HG03108 (cell line): Measurements from ENCODE around the gene FGF10.

Experiments used
- ATAC-seq: cut with Tn5 transposase; IDR thresholded peaks from one replicate; pipeline ENCODE4 v1.9.1; 2021; ENCODE audit warnings: moderate library complexity; ENCODE audit not compliant: unreplicated experiment

The FGF10 gene

GRCh38 chr5:44389090-44389822 is at the start of gene FGF10:
FGF10 (minus strand) TSS chr5:44389420; CDS start chr5:44388682, 738 bp downstream.
- ATAC-seq = no peak

DNA sequence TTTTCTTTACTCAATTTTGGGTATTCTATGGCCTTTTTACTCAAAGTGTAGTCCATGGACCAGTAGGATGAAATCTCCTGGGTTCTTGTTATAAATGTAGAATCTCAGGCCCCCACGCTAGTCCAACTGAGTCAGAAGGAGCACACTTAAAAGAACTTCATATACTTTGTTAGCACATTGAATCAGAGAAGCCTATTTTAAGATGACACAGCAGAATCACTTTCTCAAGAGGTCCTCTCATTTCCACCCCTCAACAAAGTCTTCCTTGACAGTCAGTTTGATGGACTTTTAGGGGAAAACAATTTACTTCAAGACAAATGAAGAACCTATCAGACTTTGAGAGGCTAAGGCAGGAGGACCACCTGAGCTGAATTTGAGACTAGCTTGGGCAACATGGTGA is 37.7 kb upstream of the FGF10 start:
- ATAC-seq = no peak

GRCh38 chr5:44412286-44412685 is 23.1 kb upstream of the FGF10 start:
- ATAC-seq = no peak

DNA sequence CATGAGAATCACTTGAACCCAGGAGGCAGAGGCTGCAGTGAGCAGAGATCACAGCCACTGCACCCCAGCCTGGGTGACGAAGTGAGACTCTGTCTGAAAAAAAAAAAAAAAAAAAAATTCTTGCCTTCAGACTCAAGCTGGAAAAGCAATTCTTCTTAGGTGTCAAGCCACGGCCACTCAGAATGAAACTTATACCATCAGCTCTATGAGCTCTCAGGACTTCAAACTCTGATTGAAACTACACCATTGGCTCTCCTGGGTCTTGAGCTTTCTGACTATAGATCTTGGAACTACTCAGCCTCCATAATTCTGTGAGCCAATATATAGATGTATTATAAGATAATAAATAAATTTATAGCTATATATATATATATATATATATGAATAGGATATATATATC is 12.9 kb upstream of the FGF10 start:
- ATAC-seq = no peak

- no peak for ATAC-seq
These were observed 12.4 kb upstream of the FGF10 start for GRCh38 chr5:44401611-44402010.

DNA sequence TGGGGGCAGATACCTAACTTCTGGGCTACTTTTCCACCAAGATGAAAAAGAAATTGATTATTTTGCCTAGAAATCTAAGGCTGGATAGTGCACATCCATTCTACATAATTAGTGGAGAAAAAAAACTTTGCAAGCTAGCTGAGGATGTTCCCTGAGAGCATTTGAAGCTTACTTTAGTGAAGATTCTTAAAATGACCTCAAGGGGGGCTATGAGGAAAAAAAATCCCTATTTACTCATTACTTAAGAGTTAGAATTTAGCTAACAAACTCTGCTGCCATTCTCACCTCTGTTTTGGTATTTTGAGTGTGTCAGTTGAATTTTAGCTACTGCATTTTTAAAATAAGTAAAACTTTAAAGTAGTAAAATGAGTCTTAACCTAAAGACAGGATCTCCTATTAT is 9.2 kb upstream of the FGF10 start:
- ATAC-seq = no peak

GRCh38 chr5:44396312-44396711 is 7.1 kb upstream of the FGF10 start:
- no peak for ATAC-seq

DNA sequence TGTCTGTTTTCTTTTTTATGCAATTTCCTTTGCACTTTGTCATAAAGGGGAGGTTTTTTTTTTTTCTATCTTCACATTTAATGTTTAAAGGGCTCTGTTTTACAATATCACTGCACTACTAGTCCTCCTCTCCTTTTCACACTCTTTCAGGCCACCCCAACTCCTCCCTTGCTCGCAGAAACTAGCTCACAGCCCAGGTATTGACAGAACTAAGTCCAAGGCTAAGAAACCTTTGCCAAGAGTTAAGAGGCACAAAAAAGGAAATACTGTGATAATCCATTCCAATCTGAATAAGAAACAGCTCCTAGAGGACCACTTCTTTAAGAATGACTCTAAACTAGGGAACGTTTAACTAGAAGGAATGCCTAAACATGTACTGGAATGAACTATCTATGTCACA is 1.1 kb upstream of the FGF10 start:
- no peak for ATAC-seq

DNA sequence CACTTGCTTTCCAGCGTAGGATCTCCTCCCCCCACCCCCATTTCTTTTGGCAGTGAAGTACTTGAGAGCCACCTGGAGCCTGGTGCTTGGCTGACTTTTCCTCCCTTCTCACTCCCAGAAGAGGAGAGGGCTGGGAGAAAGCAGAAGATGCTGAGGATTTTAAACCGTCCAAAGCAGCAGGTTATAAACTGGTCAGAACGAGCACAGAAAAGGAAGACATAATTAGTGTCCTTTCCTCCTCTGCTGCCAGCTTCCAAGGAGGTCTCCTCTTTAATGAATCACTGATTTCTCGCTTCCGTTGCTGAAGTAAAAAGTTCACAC is 563 bp upstream of the FGF10 start:
- ATAC-seq = no peak

- no peak for ATAC-seq
These were observed 715 bp downstream of the FGF10 start for GRCh38 chr5:44388321-44389089.

DNA sequence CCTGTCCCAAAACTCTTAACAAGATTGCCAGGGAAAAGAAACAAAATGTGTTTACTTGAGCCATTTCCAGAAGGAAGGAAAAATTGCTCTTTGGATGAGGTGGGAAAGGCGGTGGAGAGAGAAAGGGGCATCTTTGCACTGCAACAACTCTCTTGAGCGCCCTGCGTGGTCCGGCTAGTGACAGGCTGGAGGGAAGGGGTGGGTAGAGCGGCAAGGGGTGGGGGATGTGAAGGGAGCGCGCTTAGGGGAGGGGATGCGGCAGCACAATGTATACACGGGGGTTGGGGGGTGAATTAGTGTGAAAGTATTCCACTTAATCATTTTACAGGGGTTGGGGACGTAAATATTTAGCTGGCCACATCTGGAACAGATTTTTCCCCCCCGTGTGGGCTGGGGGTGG is 1.3 kb downstream of the FGF10 start:
- ATAC-seq = no peak

DNA sequence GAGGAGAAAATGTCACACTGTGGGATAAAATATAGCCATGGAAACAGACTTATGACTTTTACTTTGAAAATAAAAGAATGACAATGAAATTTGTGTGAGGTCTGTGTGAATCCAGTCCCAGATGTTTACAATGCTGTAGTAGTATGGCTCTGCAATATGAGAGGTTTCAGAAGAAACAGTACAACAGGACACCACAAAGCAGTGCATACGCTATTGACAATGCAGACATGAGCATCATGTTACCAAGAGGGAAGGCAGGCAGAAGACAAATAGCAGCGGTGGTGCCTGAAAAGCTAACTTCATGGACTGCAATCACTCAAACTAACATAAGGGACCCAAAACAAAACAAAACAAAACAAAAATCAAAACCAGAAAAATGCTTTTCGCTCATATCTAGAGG is 1.8 kb downstream of the FGF10 start:
- no peak for ATAC-seq

GRCh38 chr5:44385291-44385900 is 3.8 kb downstream of the FGF10 start:
- no peak for ATAC-seq

DNA sequence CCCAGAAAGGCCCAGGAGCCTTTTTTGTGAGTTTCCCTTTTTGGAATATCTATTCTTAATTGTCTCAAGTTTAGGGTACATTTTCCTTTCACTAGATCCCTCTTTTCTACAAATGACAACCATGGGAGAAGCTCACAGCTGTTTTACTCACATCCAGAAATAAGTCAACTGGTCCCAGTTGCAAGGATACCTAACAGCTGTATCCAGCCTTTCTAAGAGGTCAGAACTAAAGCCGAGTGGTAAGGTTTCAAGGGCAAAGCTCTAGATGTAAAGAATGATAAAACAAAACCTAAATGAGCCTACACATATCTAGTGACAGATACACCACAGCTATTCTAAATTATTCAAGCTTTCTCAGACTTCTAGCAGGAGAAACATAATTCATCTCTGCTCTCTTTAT is 4.4 kb downstream of the FGF10 start:
- ATAC-seq = no peak

DNA sequence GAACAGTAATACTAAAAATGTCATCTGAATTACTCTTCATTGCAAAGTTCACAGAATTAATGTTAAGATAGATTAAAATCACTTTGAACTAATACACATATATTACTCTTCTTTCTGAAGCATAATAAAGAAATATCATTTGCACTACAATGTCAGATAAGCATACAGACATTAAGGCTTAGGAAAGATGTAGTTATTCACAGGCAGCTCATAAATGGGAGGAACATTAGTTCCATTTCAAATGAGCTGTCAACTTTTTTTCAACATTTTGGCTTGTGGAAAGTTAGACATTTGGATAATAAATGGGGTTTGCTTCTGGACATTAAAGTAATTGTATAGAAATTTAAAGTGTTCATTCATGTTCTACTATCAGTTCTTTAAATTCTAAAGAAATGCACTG is 6.3 kb downstream of the FGF10 start:
- no peak for ATAC-seq

GRCh38 chr5:44377057-44377456 is 12.2 kb downstream of the FGF10 start:
- ATAC-seq = no peak

DNA sequence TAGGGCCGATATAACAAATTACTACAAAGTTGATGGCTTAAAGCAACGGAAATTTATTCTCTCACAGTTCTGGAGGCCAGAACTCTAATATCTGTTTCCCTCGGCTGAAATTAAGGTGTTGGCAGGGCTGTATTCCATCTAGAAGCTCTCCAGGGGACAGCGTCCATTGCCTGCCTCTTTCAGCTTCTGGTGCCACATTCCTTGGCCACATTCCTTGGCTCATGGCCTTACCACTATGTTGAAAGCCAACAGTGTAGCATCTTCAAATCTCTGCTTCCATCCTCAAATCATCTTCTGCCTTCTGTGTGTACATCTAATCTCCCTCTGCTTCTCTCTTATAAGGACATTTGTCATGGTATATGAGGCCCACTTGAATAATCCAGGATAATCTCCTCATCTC is 17.2 kb downstream of the FGF10 start:
- ATAC-seq = no peak

DNA sequence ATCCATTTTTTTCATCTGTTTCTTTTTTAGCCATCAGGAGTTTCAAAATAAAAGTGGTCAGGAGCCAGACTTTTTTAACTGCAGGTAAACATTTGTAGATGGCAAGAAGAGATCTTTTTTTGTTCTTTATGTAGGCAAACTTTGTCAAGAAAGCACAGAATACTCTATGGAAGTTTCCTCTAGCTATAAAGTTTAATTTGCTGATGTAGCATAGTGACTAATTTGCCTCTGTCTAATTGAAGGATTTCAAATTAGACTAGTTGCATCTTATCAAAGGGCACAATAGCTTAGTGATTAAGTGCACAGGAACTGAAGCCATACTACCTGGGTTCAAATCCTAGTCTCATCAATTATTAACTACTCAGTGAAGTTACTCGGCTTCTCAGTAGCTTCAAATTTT is 22.0 kb downstream of the FGF10 start:
- ATAC-seq = no peak

DNA sequence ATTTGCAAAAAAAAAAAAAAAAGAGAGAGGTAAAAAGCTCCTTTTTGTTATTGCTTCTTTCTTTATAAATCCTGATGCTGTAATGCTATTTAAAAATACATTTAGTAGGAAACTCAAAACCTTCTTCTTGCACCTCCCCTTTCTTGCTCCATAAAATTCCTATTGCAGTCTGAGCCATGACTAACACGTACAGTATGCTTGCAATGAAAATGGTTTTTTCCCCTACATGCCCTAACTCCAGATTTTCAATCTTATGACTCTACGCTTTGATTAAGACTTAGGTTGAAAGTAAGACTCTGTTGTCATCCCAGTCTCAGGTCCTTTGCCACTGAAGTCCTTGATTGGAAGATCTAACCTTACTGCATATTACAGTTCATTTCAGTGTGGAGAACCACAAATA is 23.9 kb downstream of the FGF10 start:
- ATAC-seq = no peak

GRCh38 chr5:44364097-44364496 is 25.1 kb downstream of the FGF10 start:
- ATAC-seq = no peak

DNA sequence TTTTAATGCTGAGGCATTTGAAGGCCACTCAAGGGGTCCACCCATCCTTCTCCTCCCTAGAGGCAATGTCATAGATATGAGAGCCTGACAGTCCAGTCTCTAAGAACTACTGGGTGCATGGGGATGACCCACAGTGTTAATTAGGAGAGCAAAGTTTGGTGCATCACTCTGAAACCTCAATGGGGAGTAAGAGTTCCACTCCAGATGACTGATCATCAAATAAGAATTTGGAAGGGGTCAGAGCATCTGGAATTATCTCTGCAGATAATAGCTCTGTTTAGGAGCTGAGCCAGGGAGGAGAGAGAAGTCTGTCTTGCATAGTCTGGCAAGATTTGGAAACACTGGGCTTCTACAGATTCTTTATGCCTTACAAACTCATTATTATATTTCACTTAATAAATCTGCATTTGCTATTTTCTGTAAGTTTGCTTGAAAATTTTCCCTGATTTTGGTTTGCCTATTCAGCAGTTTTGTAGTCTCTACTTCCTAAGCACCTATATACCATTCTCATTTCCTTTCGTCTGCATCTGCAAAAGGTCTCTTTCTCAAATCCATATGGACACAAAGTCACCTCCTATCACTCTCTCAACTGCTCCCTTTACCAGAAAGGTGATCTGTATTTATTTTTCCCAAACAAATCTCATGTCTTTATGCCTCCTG is 27.7 kb downstream of the FGF10 start:
- no peak for ATAC-seq

GRCh38 chr5:44360919-44361318 is 28.3 kb downstream of the FGF10 start:
- ATAC-seq = no peak
